WTC11 (cell line): ENCODE measurements around the gene FHOD1.

ENCODE experiments used
- ATF2 ChIP-seq: sonication (generic); formaldehyde crosslinking; IDR thresholded peaks from 2 replicates; pipeline ENCODE4 v1.8.1; 2022; ENCODE audit warnings: low read depth, missing genetic modification reagents, borderline replicate concordance
- ATF3 ChIP-seq: sonication (generic); formaldehyde crosslinking; conservative IDR thresholded peaks from 2 replicates; pipeline ENCODE4 v1.8.1; 2022; ENCODE audit warnings: mild to moderate bottlenecking, missing genetic modification reagents
- CTCF ChIP-seq: fragments of 200-600 bp; IDR thresholded peaks from 2 replicates; pipeline ENCODE4 v1.8.0; 2022; ENCODE audit warnings: antibody characterized with exemption
- E2F1 ChIP-seq: sonication (generic); formaldehyde crosslinking; IDR thresholded peaks from 2 replicates; pipeline ENCODE4 v1.8.0; 2022; ENCODE audit warnings: mild to moderate bottlenecking, missing genetic modification reagents
- JUN ChIP-seq: sonication (generic); formaldehyde crosslinking; IDR thresholded peaks from 2 replicates; pipeline ENCODE4 v1.8.0; 2023; ENCODE audit warnings: mild to moderate bottlenecking, missing genetic modification reagents
- MAX ChIP-seq: sonication (generic); formaldehyde crosslinking; IDR thresholded peaks from 2 replicates; pipeline ENCODE4 v1.8.0; 2022; ENCODE audit warnings: mild to moderate bottlenecking, missing genetic modification reagents
- NFYB ChIP-seq: sonication (generic); formaldehyde crosslinking; conservative IDR thresholded peaks from 2 replicates; pipeline ENCODE4 v1.8.0; 2022; ENCODE audit warnings: low read depth, missing genetic modification reagents
- SP1 ChIP-seq: sonication (generic); formaldehyde crosslinking; conservative IDR thresholded peaks from 2 replicates; pipeline ENCODE4 v1.8.1; 2022; ENCODE audit warnings: missing genetic modification reagents
- USF2 ChIP-seq: sonication (generic); formaldehyde crosslinking; IDR thresholded peaks from 2 replicates; pipeline ENCODE4 v1.8.1; 2023; ENCODE audit warnings: mild to moderate bottlenecking, missing genetic modification reagents, moderate library complexity
- ZBTB43 ChIP-seq: sonication (generic); formaldehyde crosslinking; IDR thresholded peaks from 2 replicates; pipeline ENCODE4 v1.8.1; 2023; ENCODE audit warnings: mild to moderate bottlenecking, missing genetic modification reagents

- no peak for TF ChIP-seq ATF2 (CRISPR knock-in tag)
- TF ChIP-seq CTCF: no peak
- no peak for TF ChIP-seq JUN (CRISPR knock-in tag)
- no peak for TF ChIP-seq ATF3
- TF ChIP-seq NFYB (CRISPR knock-in tag): no peak
- no peak for TF ChIP-seq USF2
- no peak for TF ChIP-seq SP1 (CRISPR knock-in tag)
- no peak for TF ChIP-seq MAX
- no peak for TF ChIP-seq ZBTB43 (CRISPR knock-in tag)
- TF ChIP-seq E2F1 (CRISPR knock-in tag): no peak
These were observed 15.9 kb upstream of the FHOD1 start for GRCh38 chr16:67263201-67263600.
